ENCODE data around the gene ASB16. TPM values are rescaled to one million over a fixed set of nuclear protein-coding genes. Genes with fewer than 3 reads are reported as not detected.

ASB16 gene
- total and polyA plus RNA-seq, 3 experiments from 2014 or later, result 0.10 to 0.11 TPM; not detected in 1

DNA sequence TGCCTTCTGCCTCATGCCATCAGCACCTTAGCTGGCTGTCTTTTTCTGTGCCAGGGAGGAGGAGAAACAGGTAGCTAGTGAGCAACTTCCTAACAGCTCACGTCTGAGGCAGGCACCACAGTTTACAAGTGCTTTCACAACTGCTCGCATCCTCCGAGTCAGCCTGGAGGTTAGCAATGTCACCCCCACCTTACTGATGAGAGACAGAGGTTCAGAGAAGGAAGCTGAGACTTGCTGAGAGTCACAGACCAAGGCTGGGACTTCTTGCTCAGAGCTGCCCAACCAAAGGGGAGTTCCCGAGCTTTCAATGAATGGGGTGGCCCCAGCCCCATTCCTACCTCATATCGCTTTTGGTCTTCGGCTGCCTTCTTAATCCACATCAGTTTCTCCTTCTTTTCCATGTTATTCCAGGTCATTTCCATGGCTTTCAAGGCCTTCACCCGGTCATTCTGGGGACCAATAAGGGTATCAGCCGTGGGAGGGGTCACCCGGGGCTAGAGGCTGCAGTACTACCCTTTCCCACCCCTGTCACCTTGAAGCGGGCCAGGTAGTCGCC is 39.4 kb downstream of the ASB16 start:
- H3K4me3 ChIP-seq (ENCODE audit: low read length), result peak overlapping the region; percentile 26
- DNase-seq, result no peak
- H3K27me3 ChIP-seq (ENCODE audit: insufficient read depth, low read length, poor library complexity, severe bottlenecking), result no peaks in the 10 kb centered on the region
- peaks cover 52% of the 10 kb centered on the region for H3K36me3 ChIP-seq (ENCODE audit: insufficient read depth, low read length)
- no peak overlapping the region for H3K27ac ChIP-seq (ENCODE audit: low read depth, low read length)
- ChIA-PET CTCF (interaction anchor here (1.0 to 11.1 kb wide), 42 partner anchors 9 to 213 kb away, joined by 3 to 100 read pairs (median 6); partner anchors contain the start of genes FAM171A2, GRN, HDAC5 and HROB), POLR2A (interaction anchor here (0.6 to 4.0 kb wide), 7 partner anchors 10 to 140 kb away, joined by 3 to 58 read pairs (median 7); partner anchors contain the start of genes ATXN7L3, GRN, SLC25A39 and TMUB2)
- no peaks in the 10 kb centered on the region for H3K9me3 ChIP-seq (ENCODE audit: low read length)
- Mint-ChIP-seq H3K27ac (peak overlapping the region; percentile 57 to 96 (median 80)), H3K4me1 (peaks cover 26 to 51% (median 29%) of the 10 kb centered on the region in 3 donors), H3K27me3 (peaks cover 0 to 3% of the 10 kb centered on the region in 2 donors), H3K36me3 (peaks cover 9 to 77% (median 18%) of the 10 kb centered on the region in 3 donors), H3K4me3 (peak overlapping the region in 6 of 7 donors; percentile 12 to 57 (median 39)), H3K9me3 (no peaks in the 10 kb centered on the region)
- peaks cover 44% of the 10 kb centered on the region for H3K4me1 ChIP-seq (ENCODE audit: insufficient read depth, low read length)

DNA sequence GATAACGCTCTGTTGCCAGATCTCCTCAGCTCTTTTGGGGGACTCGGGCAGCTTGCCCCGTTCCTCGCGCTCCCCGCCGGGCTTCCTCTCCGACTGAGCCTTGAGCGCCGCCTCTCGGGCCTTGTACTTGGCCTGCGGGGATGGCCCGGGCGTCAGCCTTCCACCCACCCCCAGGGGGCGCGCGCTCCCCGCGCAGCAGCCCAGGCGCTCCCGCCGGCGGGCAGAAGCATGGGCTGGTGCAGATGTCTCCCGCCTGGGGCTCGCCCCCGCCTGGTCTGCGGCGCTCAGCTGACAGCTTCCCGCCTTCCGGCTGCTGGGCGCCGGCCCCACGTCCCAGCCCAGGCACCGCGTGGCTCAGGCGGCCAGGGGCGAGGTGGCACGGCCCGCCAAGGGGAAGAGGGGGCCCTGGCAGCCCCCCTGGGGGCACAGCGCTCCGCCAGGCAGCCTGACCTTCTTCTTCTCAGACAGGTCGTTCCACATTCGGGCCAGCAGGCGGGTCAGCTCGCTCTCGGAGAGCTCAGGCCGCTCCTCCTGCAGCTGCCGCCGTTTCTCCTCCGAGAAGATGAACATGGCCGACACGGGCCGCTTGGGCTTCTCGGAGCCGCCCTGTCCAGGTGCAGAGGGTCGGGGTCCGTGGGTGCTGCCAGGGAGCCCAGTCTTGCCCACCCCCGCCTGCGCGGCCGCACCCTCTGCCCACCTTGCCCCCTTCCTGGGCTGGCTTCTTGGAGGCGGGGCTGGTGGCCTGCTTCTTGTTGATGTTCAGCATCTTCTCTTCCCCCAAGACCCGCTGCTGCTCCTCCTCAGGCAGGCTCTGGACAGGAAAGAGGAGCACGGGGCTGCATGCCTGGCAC is 40.1 kb downstream of the ASB16 start:
- POLR2A ChIA-PET, result interaction anchor here (0.6 to 4.0 kb wide), 7 partner anchors 10 to 140 kb away, joined by 3 to 58 read pairs (median 7); partner anchors contain the start of genes ATXN7L3, GRN, SLC25A39 and TMUB2
- Mint-ChIP-seq H3K27me3 (peaks cover 0 to 3% of the 10 kb centered on the region in 2 donors), H3K9me3 (no peaks in the 10 kb centered on the region), H3K4me3 (peak overlapping the region in 6 of 7 donors; percentile 12 to 57 (median 39)), H3K36me3 (peaks cover 11 to 82% (median 22%) of the 10 kb centered on the region in 3 donors), H3K27ac (peak overlapping the region; percentile 57 to 96 (median 80)), H3K4me1 (peaks cover 33 to 58% (median 36%) of the 10 kb centered on the region in 3 donors)
- Histone ChIP-seq H3K36me3 (ENCODE audit: insufficient read depth, low read length) (peaks cover 59% of the 10 kb centered on the region), H3K27ac (ENCODE audit: low read depth, low read length) (no peak overlapping the region), H3K9me3 (ENCODE audit: low read length) (no peaks in the 10 kb centered on the region), H3K4me3 (ENCODE audit: low read length) (peak overlapping the region; percentile 26), H3K4me1 (ENCODE audit: insufficient read depth, low read length) (peaks cover 51% of the 10 kb centered on the region), H3K27me3 (ENCODE audit: insufficient read depth, low read length, poor library complexity, severe bottlenecking) (no peaks in the 10 kb centered on the region)
- CTCF ChIA-PET, result interaction anchor here (1.0 to 11.1 kb wide), 43 partner anchors 9 to 213 kb away, joined by 3 to 100 read pairs (median 6); partner anchors contain the start of genes FAM171A2, GRN, HDAC5 and HROB
- peak; percentile 87 to 94 (median 91) for DNase-seq

DNA sequence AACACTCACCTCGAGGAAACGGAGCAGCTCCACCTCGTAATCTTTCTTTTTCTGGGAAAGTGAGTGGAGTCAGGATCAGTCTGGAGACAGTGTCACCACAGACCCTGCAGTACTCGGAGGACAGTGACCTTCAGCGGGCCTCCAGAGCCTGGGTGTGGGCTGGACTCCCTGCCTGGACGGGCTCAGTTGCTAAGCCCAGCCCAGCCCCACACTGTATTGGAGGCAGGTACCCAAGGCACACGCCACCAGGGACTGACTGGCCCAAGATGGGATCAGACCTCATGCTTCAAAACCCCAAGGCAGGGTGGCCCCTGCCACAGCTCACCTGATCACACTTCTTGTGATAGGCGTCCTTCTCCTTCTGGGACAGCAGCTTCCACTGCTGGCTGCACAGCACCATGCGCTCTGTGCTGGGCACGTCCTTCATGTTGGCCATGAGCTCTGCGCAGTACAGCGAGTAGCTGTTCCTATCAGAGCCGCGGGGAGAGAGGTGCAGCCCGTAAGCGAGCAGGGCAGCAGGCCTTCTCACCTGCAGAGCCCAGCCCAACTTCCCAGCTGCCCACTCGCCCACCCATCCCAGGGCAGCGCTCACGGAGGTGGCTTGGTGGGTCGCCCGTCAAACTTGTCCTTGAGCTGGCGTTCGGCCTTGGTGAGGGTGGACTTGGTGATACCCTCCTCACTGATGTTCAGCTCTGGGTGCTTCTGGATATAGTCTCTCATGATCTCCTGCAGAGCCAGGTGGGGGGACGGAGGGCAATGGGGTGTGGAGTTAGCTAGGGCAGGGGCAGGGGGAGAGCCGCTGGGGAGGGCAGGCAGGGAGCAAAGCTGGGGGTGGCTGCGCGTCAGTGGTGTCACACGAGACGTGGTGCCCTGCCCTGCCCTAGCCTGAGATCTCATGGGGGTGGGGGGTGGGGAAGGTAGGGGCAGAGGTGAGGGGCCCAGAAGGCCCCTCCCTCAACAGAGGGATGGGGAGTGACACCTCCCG is 41.1 kb downstream of the ASB16 start:
- no peak overlapping the region for H3K4me3 ChIP-seq (ENCODE audit: low read length)
- H3K9me3 Mint-ChIP-seq, result no peaks in the 10 kb centered on the region
- peaks cover 62% of the 10 kb centered on the region for H3K4me1 ChIP-seq (ENCODE audit: insufficient read depth, low read length)
- H3K27me3 Mint-ChIP-seq, result peaks cover 0 to 3% of the 10 kb centered on the region in 2 donors
- H3K27me3 ChIP-seq (ENCODE audit: insufficient read depth, low read length, poor library complexity, severe bottlenecking), result no peaks in the 10 kb centered on the region
- H3K4me3 Mint-ChIP-seq, result peak overlapping the region in 1 of 7 donors; percentile 26
- H3K4me1 Mint-ChIP-seq, result peaks cover 41 to 64% (median 42%) of the 10 kb centered on the region in 3 donors
- peaks cover 17 to 83% (median 25%) of the 10 kb centered on the region in 3 donors for H3K36me3 Mint-ChIP-seq
- H3K27ac Mint-ChIP-seq, result peak overlapping the region in 3 of 8 donors; percentile 12 to 75 (median 33)
- CTCF ChIA-PET, result interaction anchor here (1.1 to 11.1 kb wide), 18 partner anchors 9 to 152 kb away, joined by 3 to 100 read pairs (median 14); partner anchors contain the start of genes FAM171A2, GRN, HDAC5 and RUNDC3A
- no peaks in the 10 kb centered on the region for H3K9me3 ChIP-seq (ENCODE audit: low read length)
- no peak overlapping the region for H3K27ac ChIP-seq (ENCODE audit: low read depth, low read length)
- POLR2A ChIA-PET, result interaction anchor here (1.7 to 4.0 kb wide), 4 partner anchors 9 to 134 kb away, joined by 7 to 58 read pairs (median 25); partner anchors contain the start of genes GRN, SLC25A39, TMUB2 and UBTF
- peaks cover 64% of the 10 kb centered on the region for H3K36me3 ChIP-seq (ENCODE audit: insufficient read depth, low read length)
- DNase-seq, result no peak

DNA sequence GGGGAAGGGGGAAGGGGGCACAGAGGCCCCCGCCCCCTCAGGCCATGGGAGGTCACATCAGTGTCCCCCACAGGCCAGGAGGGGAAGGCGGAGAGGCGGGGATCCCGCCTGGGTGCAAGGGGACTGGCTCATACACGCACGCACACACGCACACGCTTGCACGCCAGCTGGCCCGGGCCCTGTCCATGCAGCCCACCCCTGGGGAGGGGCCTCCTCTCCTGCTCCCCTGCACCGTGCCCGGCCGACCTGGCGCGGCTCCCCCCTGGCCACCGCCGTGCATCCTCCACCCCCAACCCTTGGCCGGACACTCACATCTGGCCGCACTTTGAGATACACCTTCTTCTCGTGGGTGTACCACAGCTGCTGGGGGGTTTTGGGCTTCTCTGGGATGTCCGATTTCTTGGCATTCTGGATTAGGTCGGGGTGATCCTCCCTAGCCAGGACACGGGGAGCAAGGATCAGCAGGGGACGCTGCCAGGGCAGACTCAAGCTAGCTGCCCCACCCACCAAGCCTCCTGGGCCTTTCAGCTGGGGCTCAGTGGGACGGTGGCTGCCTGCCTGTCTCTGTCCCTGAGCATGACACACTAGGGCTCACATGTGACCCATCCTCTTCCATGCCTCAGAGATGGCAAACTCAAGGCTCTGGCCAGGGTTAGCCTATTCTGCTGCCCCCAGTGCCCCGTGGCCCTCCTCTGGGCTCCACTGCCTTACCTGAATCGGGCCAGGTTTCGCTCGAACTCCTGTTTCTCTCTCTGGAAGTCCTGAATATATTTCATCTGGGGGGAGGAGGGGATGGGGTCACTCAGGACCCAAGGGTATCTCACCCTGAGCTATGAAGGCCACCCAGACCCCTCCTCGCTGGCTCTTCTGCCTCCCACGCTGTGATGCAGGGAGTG is 42.3 kb downstream of the ASB16 start:
- Mint-ChIP-seq H3K4me3 (peak overlapping the region in 2 of 7 donors; percentile 19 to 71), H3K9me3 (no peaks in the 10 kb centered on the region), H3K4me1 (peaks cover 51 to 76% (median 54%) of the 10 kb centered on the region in 3 donors), H3K36me3 (peaks cover 17 to 85% (median 27%) of the 10 kb centered on the region in 3 donors), H3K27ac (peak overlapping the region in 6 of 8 donors; percentile 11 to 97 (median 79)), H3K27me3 (peaks cover 0 to 3% of the 10 kb centered on the region in 2 donors)
- CTCF ChIA-PET, result interaction anchor here (0.9 to 11.1 kb wide), 5 partner anchors 11 to 140 kb away, joined by 3 to 100 read pairs (median 50); partner anchors contain the start of genes GRN and SLC25A39
- POLR2A ChIA-PET, result interaction anchor here (0.6 to 4.0 kb wide), 4 partner anchors 7 to 113 kb away, joined by 4 to 58 read pairs (median 24); partner anchors contain the start of genes SLC25A39 and UBTF
- no peak overlapping the region for H3K4me3 ChIP-seq (ENCODE audit: low read length)
- H3K36me3 ChIP-seq (ENCODE audit: insufficient read depth, low read length), result peaks cover 56% of the 10 kb centered on the region
- H3K9me3 ChIP-seq (ENCODE audit: low read length), result no peaks in the 10 kb centered on the region
- no peaks in the 10 kb centered on the region for H3K27me3 ChIP-seq (ENCODE audit: insufficient read depth, low read length, poor library complexity, severe bottlenecking)
- DNase-seq, result no peak
- H3K4me1 ChIP-seq (ENCODE audit: insufficient read depth, low read length), result peaks cover 73% of the 10 kb centered on the region
- H3K27ac ChIP-seq (ENCODE audit: low read depth, low read length), result no peak overlapping the region

DNA sequence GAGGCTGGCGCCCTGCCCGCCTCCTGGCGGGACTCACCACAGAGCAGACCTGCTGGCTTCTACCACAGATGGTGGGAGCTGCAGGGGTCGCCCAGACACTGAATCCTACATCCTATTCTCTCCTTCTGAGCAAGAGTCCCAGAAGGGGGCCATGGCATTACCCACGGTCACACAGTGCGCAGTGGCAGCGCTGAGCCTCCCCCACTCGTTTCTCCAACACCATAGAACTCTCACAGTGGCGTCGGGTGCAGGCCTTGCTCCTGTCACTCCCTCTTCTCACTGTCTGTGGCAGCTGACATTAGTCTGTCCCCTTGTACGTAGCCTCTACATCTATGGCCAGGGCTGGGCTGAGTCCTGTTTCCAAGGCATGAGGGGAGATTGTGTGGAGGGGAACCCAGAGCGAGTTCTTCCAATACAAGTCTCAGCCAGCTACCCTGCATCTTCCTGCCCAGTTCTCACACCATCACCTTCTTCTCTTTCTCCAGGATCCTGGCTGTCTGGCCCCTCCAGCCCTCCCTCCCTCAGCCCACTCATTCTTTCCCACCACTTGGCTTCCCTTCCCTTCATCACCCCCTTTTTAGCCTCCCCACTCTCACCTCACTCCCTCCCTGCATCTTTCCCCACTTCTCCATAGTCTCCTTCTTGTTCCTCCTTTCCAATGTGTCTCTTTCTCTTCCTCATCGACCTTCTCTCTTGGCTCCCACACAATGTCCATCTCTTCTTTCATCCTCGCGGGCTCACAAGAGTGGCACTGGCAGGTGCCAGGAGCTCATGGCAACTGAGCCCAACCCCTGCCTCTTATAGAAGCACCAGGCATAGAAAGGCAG is 43.1 kb downstream of the ASB16 start:
- POLR2A ChIA-PET, result interaction anchor here (0.9 kb wide), 1 partner anchor 117 kb away, joined by 3 read pairs; no protein-coding TSS in a partner anchor
- no peak overlapping the region for H3K4me3 ChIP-seq (ENCODE audit: low read length)
- peak overlapping the region; percentile 66 to 97 (median 78) for H3K27ac Mint-ChIP-seq
- no peaks in the 10 kb centered on the region for H3K9me3 Mint-ChIP-seq
- H3K4me1 Mint-ChIP-seq, result peaks cover 49 to 76% (median 56%) of the 10 kb centered on the region in 3 donors
- H3K4me1 ChIP-seq (ENCODE audit: insufficient read depth, low read length), result peaks cover 79% of the 10 kb centered on the region
- H3K36me3 Mint-ChIP-seq, result peaks cover 12 to 77% (median 22%) of the 10 kb centered on the region in 3 donors
- no peak overlapping the region for H3K27ac ChIP-seq (ENCODE audit: low read depth, low read length)
- CTCF ChIA-PET, result interaction anchor here (0.9 to 11.1 kb wide), 5 partner anchors 34 to 139 kb away, joined by 3 to 100 read pairs (median 50); partner anchors contain the start of genes GRN and SLC25A39
- no peaks in the 10 kb centered on the region for H3K27me3 ChIP-seq (ENCODE audit: insufficient read depth, low read length, poor library complexity, severe bottlenecking)
- no peaks in the 10 kb centered on the region for H3K9me3 ChIP-seq (ENCODE audit: low read length)
- peaks cover 0 to 3% of the 10 kb centered on the region in 2 donors for H3K27me3 Mint-ChIP-seq
- peak overlapping the region in 4 of 7 donors; percentile 22 to 71 (median 36) for H3K4me3 Mint-ChIP-seq
- peaks cover 50% of the 10 kb centered on the region for H3K36me3 ChIP-seq (ENCODE audit: insufficient read depth, low read length)
- DNase-seq, result no peak

DNA sequence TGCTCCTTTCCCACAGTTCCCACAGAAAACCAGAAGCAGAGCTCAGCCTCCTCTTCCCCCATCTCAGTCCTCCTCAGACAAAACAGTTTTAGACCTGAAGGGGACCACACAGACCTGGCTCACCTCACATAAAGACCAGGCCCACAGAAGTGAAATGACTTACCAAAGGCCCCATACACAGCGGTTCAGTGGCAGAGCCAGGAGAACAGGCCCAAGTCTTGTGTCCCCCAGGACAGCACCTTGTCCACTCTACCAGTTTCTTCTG is 43.7 kb downstream of the ASB16 start:
- peaks cover 11 to 72% (median 22%) of the 10 kb centered on the region in 3 donors for H3K36me3 Mint-ChIP-seq
- H3K4me3 Mint-ChIP-seq, result peak overlapping the region in 3 of 7 donors; percentile 3 to 36 (median 22)
- peaks cover 0 to 3% of the 10 kb centered on the region in 2 donors for H3K27me3 Mint-ChIP-seq
- H3K27ac ChIP-seq (ENCODE audit: low read depth, low read length), result no peak overlapping the region
- H3K27me3 ChIP-seq (ENCODE audit: insufficient read depth, low read length, poor library complexity, severe bottlenecking), result no peaks in the 10 kb centered on the region
- ChIA-PET POLR2A (interaction anchor here (0.9 kb wide), 1 partner anchor 117 kb away, joined by 3 read pairs; no protein-coding TSS in a partner anchor), CTCF (interaction anchor here (1.0 to 11.1 kb wide), 2 partner anchors 33 to 118 kb away, joined by 3 to 100 read pairs; no protein-coding TSS in a partner anchor)
- H3K4me1 ChIP-seq (ENCODE audit: insufficient read depth, low read length), result peaks cover 79% of the 10 kb centered on the region
- no peak for DNase-seq
- H3K27ac Mint-ChIP-seq, result peak overlapping the region; percentile 66 to 97 (median 74)
- H3K4me3 ChIP-seq (ENCODE audit: low read length), result no peak overlapping the region
- no peaks in the 10 kb centered on the region for H3K9me3 Mint-ChIP-seq
- peaks cover 44% of the 10 kb centered on the region for H3K36me3 ChIP-seq (ENCODE audit: insufficient read depth, low read length)
- H3K4me1 Mint-ChIP-seq, result peaks cover 49 to 75% (median 56%) of the 10 kb centered on the region in 3 donors
- H3K9me3 ChIP-seq (ENCODE audit: low read length), result no peaks in the 10 kb centered on the region
